K562 (cell line): Measurements from ENCODE around the gene IRS1. TPM values are rescaled to one million over a fixed set of nuclear protein-coding genes. Genes with fewer than 3 reads are reported as not detected.

Experiments used
- ATAC-seq: fragments of 200-7000 bp; cut with Tn5 transposase; 3 replicates; pipeline ENCODE4 v1.9.1; 2020; ENCODE audit warnings: moderate library complexity
- BruUV-seq: library from RNA; stranded (reverse); fragments of 400-500 nt; replicated peaks from 2 replicates; lab custom pipeline; 2021; lab: Mats Ljungman, UMichigan
- CTCF ChIA-PET: fragments of 300-600 bp; formaldehyde crosslinking; extraction: SDS; loops from one replicate; lab custom pipeline; 2021; ENCODE audit warnings: low intra/inter-chr PET ratio; lab: Yijun Ruan, JAX
- POLR2A ChIA-PET: fragments of 300-600, 350-650 bp; sonication (Branson Sonifier 250); formaldehyde crosslinking; extraction: SDS; loops from one replicate; lab custom pipeline; 2021; ENCODE audit warnings: antibody characterized with exemption, inconsistent platforms; lab: Yijun Ruan, JAX
- DNase-seq, 4 experiments: peaks; one replicate each; pipeline versions ENCODE4 v3.0.0 to v3.0.0-alpha.2; 2011 to 2018; ENCODE audit warnings: low spot score in 3 of 4, mixed read lengths in 3 of 4; ENCODE audit errors: extremely low read depth in 1 of 4
- FAIRE-seq: peaks from 2 replicates; lab custom pipeline; 2011; peaks lifted over from hg19 to GRCh38; lab: Jason Lieb, UNC
- H2AFZ ChIP-seq: 2 replicates; pipeline ENCODE4 v1.6.0; 2011; ENCODE audit warnings: low read depth, low read length, control low read depth, inconsistent platforms
- H3K27ac ChIP-seq: fragments of 200-600 bp; 3 replicates; pipeline ENCODE4 v1.8.0; 2011; ENCODE audit warnings: low read depth, mild to moderate bottlenecking, control low read depth, inconsistent platforms, low read length, moderate library complexity, mixed read lengths; ENCODE audit errors: extremely low read depth
- H3K27me3 ChIP-seq, 2 experiments: fragments of 300-600 bp in 1 of 2; 2 replicates in 1 of 2; 3 replicates in 1 of 2; pipeline versions ENCODE4 v1.6.0 to v1.8.0; 2011; ENCODE audit warnings: inconsistent platforms in 2 of 2, low read length in 2 of 2, mild to moderate bottlenecking in 1 of 2, mixed read lengths in 1 of 2, moderate library complexity in 1 of 2; ENCODE audit not compliant: control insufficient read depth in 2 of 2, insufficient read depth in 2 of 2
- H3K36me3 ChIP-seq: fragments of 300-600 bp; 3 replicates; pipeline ENCODE4 v1.8.0; 2011; ENCODE audit warnings: mild to moderate bottlenecking, low read length, inconsistent platforms; ENCODE audit not compliant: control insufficient read depth, insufficient read depth
- H3K4me1 ChIP-seq, 2 experiments: fragments of 200-600 bp in 1 of 2; replicated peaks in 1 of 2; 2 replicates in 1 of 2; 3 replicates in 1 of 2; pipeline versions ENCODE4 v1.5.1 to v1.8.0; 2011; ENCODE audit warnings: inconsistent platforms in 2 of 2, low read length in 2 of 2, mild to moderate bottlenecking in 1 of 2, mixed read lengths in 1 of 2, moderate library complexity in 1 of 2; ENCODE audit not compliant: control insufficient read depth in 2 of 2, insufficient read depth in 2 of 2
- H3K4me2 ChIP-seq: 2 replicates; pipeline ENCODE4 v1.6.1; 2011; ENCODE audit warnings: low read length, control low read depth, inconsistent platforms, mixed read lengths; ENCODE audit not compliant: insufficient read depth
- H3K4me3 ChIP-seq: fragments of 200-600 bp; sonication (generic), shearing (Covaris generic); 2 replicates; pipeline ENCODE4 v1.5.1; 2016; ENCODE audit warnings: control low read depth, inconsistent platforms
- H3K79me2 ChIP-seq: fragments of 200-600 bp; 3 replicates; pipeline ENCODE4 v1.8.0; 2011; ENCODE audit warnings: low read length, inconsistent platforms; ENCODE audit not compliant: control insufficient read depth, insufficient read depth
- H3K9ac ChIP-seq, 2 experiments: 2 replicates each; pipeline versions ENCODE4 v1.6.0 to v1.6.1; 2011; ENCODE audit warnings: low read depth in 2 of 2, low read length in 2 of 2, control low read depth in 1 of 2, inconsistent platforms in 1 of 2, mild to moderate bottlenecking in 1 of 2, mixed read lengths in 1 of 2; ENCODE audit not compliant: insufficient read depth in 1 of 2
- H3K9me1 ChIP-seq: one replicate; pipeline ENCODE4 v1.6.0; 2011; ENCODE audit warnings: inconsistent platforms, mild to moderate bottlenecking, low read length, moderate library complexity; ENCODE audit not compliant: control insufficient read depth, insufficient read depth
- H3K9me3 ChIP-seq: replicated peaks from 2 replicates; pipeline ENCODE4 v1.5.1; 2011; ENCODE audit warnings: low read depth, low read length, inconsistent platforms; ENCODE audit not compliant: control insufficient read depth, insufficient read depth
- H4K20me1 ChIP-seq: replicated peaks from 2 replicates; pipeline ENCODE4 v1.6.1; 2011; ENCODE audit warnings: low read length, inconsistent platforms, mixed read lengths; ENCODE audit not compliant: control insufficient read depth, insufficient read depth
- DDX20 ChIP-seq: fragments of 450-650 bp; IDR thresholded peaks from 2 replicates; pipeline ENCODE4 v1.6.1; 2016; ENCODE audit warnings: missing genetic modification characterization, low read depth, mild to moderate bottlenecking, missing compliant biosample characterization, moderate library complexity
- E2F4 ChIP-seq: sonication (generic); formaldehyde crosslinking; IDR thresholded peaks from 2 replicates; pipeline ENCODE4 v1.8.0; 2022; ENCODE audit warnings: mild to moderate bottlenecking, low read depth, missing genetic modification reagents
- KLF6 ChIP-seq: fragments of 250-450 bp; sonication (Bioruptor Pico); IDR thresholded peaks from 2 replicates; pipeline ENCODE4 v1.4.0; 2020; ENCODE audit warnings: mild to moderate bottlenecking, moderate library complexity, borderline replicate concordance
- NFIC ChIP-seq: fragments of 450-650 bp; IDR thresholded peaks from 2 replicates; pipeline ENCODE4 v1.6.1; 2017; ENCODE audit warnings: mild to moderate bottlenecking, inconsistent platforms
- NKRF ChIP-seq: fragments of 450-650 bp; IDR thresholded peaks from 2 replicates; pipeline ENCODE4 v1.6.1; 2016; ENCODE audit warnings: borderline replicate concordance
- RREB1 ChIP-seq: fragments of 250-450 bp; sonication (Bioruptor Pico); IDR thresholded peaks from 2 replicates; pipeline ENCODE4 v1.4.0; 2020
- YBX1 ChIP-seq: fragments of 450-650 bp; IDR thresholded peaks from 2 replicates; pipeline ENCODE4 v1.7.1; 2016; ENCODE audit warnings: mild to moderate bottlenecking
- ZNF57 ChIP-seq: fragments of 450-650 bp; formaldehyde crosslinking; IDR thresholded peaks from 2 replicates; pipeline ENCODE4 v1.4.0; 2020; ENCODE audit warnings: mild to moderate bottlenecking, moderate library complexity
- WGBS: fragments of 100-300 bp; shearing (Covaris generic); methylation state at CpG from one replicate; pipeline ENCODE4 v1.1.6; 2016; ENCODE audit warnings: low coverage, mixed read lengths; ENCODE audit not compliant: insufficient coverage; ENCODE audit errors: missing lambda C conversion rate; 5-methylcytosine and 5-hydroxymethylcytosine counted together
- in situ Hi-C: fragments of 300-500 bp; cut with MboI; formaldehyde crosslinking; loops from 4 replicates; pipeline ENCODE4 v1.15.0; 2018; ENCODE audit warnings: inconsistent platforms, mixed read lengths
- intact Hi-C: fragments of 100-400 bp; cut with micrococcal nuclease; formaldehyde crosslinking; loops from 2 replicates; pipeline ENCODE4 v1.14.2; 2022
- polyA plus RNA-seq, 8 experiments: library from polyadenylated mRNA; depleted of rRNA in 4 of 8; stranded (reverse) in 5 of 8; unstranded in 3 of 8; fragments of >200 nt; fragmentation: Nextera tagmentation in 2 of 8; fragmentation: Illumina TruSeq in 1 of 8; extraction: Ambion mirVana in 2 of 8; extraction: Trizol in 1 of 8; gene quantifications; 2 replicates each; pipeline versions ENCODE4 v1.2.1 to v1.2.3, GENCODE V29; 2011 to 2014; ENCODE audit warnings: inconsistent platforms in 1 of 8, missing spikeins in 1 of 8
- total RNA-seq, 7 experiments: library from RNA; depleted of rRNA in 6 of 7; stranded (reverse); fragments of >200 nt in 6 of 7; fragmentation: Illumina TruSeq in 2 of 7; extraction: Trizol in 2 of 7; gene quantifications; 2 replicates each; pipeline versions ENCODE4 v1.2.1 to v1.2.3, GENCODE V29; 2011 to 2021; ENCODE audit warnings: low replicate concordance in 1 of 7

The IRS1 gene
- total and polyA plus RNA-seq, 9 of the 15 experiments (the other 6 are each of a cell fraction or from before 2014, with no cell fraction given): under 0.01 to 0.31 (median 0.08) TPM; not detected in 1

GRCh38 chr2:226699321-226699720 lies 100.3 kb downstream of the IRS1 start:
- no peaks in the 10 kb centered on the region for H3K9me1 ChIP-seq
- CTCF ChIA-PET: no interaction called here
- BruUV-seq: no TSS peak
- no peaks in the 10 kb centered on the region for H3K36me3 ChIP-seq
- 6% methylated on average over 2 of the region's 2 CpGs for WGBS
- no peaks in the 10 kb centered on the region for H4K20me1 ChIP-seq
- no peaks in the 10 kb centered on the region for H3K9me3 ChIP-seq
- H3K27me3 ChIP-seq: no peaks in the 10 kb centered on the region
- in situ Hi-C loops: no loop called here
- no peak overlapping the region for H3K27ac ChIP-seq
- intact Hi-C loops: no loop called here
- peak in 1 of 4 experiments; percentile 16 for DNase-seq
- no peak for FAIRE-seq
- H3K4me2 ChIP-seq: no peak overlapping the region
- H3K4me1 ChIP-seq: no peaks in the 10 kb centered on the region
- POLR2A ChIA-PET: no interaction called here
- TF ChIP-seq ZNF57 (CRISPR knock-in tag) (no peak), NFIC (0 out of 2 replicates have a peak, but pooled peaks have one; percentile 7), KLF6 (CRISPR knock-in tag) (no peak), NKRF (no peak)
- no peak overlapping the region for H2AFZ ChIP-seq
- no peak overlapping the region for H3K4me3 ChIP-seq
- H3K9ac ChIP-seq: no peak overlapping the region
- no peak for ATAC-seq
- H3K79me2 ChIP-seq: no peaks in the 10 kb centered on the region

- no peak overlapping the region for H3K9ac ChIP-seq
- POLR2A ChIA-PET: no interaction called here
- no peak for FAIRE-seq
- TF ChIP-seq RREB1: no peak
- no peak for TF ChIP-seq DDX20
- TF ChIP-seq E2F4 (CRISPR knock-in tag): no peak
- no peak for TF ChIP-seq YBX1
Measured at GRCh38 chr2:226698671-226699070, 100.9 kb downstream of the IRS1 start.

More at GRCh38 chr2:226698671-226699070, 100.9 kb downstream of the IRS1 start:
- no peak overlapping the region for H3K27ac ChIP-seq
- CTCF ChIA-PET: no interaction called here
- H2AFZ ChIP-seq: no peak overlapping the region
- no peaks in the 10 kb centered on the region for H3K79me2 ChIP-seq
- intact Hi-C loops: no loop called here
- H3K36me3 ChIP-seq: no peaks in the 10 kb centered on the region
- H3K9me1 ChIP-seq: no peaks in the 10 kb centered on the region
- no peak overlapping the region for H3K4me2 ChIP-seq
- DNase-seq (no peak), ATAC-seq (no peak)
- H3K4me3 ChIP-seq: no peak overlapping the region
- no peaks in the 10 kb centered on the region for H3K9me3 ChIP-seq
- no peaks in the 10 kb centered on the region for H3K4me1 ChIP-seq
- H4K20me1 ChIP-seq: no peaks in the 10 kb centered on the region
- in situ Hi-C loops: no loop called here
- H3K27me3 ChIP-seq: no peaks in the 10 kb centered on the region
- BruUV-seq: no TSS peak
